GM10248 (cell line): ENCODE data around the gene CLPTM1L.
"Not testable (repeated sequence)": the region's sequence is repeated elsewhere in the genome, so short reads cannot be mapped to it uniquely, and the experiment has no call there.

Source experiments
- CTCF ChIA-PET: fragments of 300-600 bp; sonication (Branson Sonifier 250); formaldehyde crosslinking; extraction: SDS; loops from one replicate; lab custom pipeline; 2021; ENCODE audit warnings: antibody characterized with exemption; lab: Yijun Ruan, JAX
- POLR2A ChIA-PET: fragments of 350-650 bp; sonication (Branson Sonifier 250); formaldehyde crosslinking; extraction: SDS; loops from one replicate; lab custom pipeline; 2020; ENCODE audit warnings: antibody characterized with exemption; lab: Yijun Ruan, JAX
- DNase-seq: peaks from one replicate; pipeline ENCODE4 v3.0.0; 2012; ENCODE audit errors: extremely low spot score
- TF ChIP-seq, protein P1 (sequence below): IDR thresholded peaks from 2 replicates; pipeline ENCODE4 v1.5.1; 2012; ENCODE audit warnings: mild to moderate bottlenecking, low read depth; ENCODE audit errors: extremely low read depth, missing control alignments, control extremely low read depth

The CLPTM1L gene

GRCh38 chr5:1360861-1361260, 16.0 kb upstream of the CLPTM1L start:
- ChIA-PET CTCF (interaction anchor here (1.2 kb wide), 1 partner anchor 19 kb away, joined by 5 read pairs; no protein-coding TSS in a partner anchor), POLR2A (no interaction called here)
- DNase-seq = no peak
- TF ChIP-seq, protein P1, sequence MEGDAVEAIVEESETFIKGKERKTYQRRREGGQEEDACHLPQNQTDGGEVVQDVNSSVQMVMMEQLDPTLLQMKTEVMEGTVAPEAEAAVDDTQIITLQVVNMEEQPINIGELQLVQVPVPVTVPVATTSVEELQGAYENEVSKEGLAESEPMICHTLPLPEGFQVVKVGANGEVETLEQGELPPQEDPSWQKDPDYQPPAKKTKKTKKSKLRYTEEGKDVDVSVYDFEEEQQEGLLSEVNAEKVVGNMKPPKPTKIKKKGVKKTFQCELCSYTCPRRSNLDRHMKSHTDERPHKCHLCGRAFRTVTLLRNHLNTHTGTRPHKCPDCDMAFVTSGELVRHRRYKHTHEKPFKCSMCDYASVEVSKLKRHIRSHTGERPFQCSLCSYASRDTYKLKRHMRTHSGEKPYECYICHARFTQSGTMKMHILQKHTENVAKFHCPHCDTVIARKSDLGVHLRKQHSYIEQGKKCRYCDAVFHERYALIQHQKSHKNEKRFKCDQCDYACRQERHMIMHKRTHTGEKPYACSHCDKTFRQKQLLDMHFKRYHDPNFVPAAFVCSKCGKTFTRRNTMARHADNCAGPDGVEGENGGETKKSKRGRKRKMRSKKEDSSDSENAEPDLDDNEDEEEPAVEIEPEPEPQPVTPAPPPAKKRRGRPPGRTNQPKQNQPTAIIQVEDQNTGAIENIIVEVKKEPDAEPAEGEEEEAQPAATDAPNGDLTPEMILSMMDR = no peak

DNA sequence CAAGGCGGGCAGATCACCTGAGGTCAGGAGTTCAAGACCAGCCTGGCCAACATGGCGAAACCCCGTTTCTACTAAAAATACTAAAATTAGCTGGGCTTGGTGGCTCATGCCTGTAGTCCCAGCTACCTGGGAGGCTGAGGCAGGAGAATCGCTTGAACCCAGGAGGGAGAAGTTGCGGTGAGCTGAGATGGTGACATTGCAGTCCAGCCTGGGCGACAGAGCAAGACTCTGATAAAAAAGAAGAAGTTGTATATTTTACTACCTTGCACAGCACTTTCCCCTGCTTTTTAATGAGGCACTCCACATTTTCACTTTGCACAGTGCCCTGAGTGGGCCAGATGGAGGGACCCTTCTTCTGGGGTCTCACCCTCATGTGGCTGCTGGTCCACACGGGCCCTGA, 15.5 kb upstream of the CLPTM1L start:
- DNase-seq, POLR2A ChIA-PET: not testable (repeated sequence)
- CTCF ChIA-PET = interaction anchor here (1.2 kb wide), 1 partner anchor 20 kb away, joined by 5 read pairs; no protein-coding TSS in a partner anchor

DNA sequence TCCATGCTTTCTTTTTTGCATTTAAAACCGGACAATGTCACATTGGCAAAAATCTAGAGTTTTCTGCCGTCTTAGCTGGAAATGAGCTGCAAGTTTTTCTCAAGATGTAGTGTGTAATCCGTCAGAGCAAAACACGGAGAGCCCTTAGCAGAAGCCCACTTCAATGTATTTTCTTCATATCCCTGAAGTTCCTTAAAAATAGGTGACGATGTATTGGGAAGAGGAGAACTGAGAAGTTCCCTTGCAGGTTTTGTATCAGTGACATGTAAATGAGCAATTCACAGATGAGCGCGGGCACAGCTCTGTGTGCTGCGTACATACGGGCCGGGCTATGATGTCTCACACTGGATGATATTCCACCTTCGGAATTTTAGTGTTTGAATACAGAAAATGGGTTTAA, 14.8 kb upstream of the CLPTM1L start:
- ChIA-PET POLR2A (no interaction called here), CTCF (interaction anchor here (1.0 to 1.2 kb wide), 3 partner anchors 9 to 20 kb away, joined by 4 to 5 read pairs (median 5); no protein-coding TSS in a partner anchor)
- DNase-seq = no peak
- TF ChIP-seq, protein P1 = no peak

DNA sequence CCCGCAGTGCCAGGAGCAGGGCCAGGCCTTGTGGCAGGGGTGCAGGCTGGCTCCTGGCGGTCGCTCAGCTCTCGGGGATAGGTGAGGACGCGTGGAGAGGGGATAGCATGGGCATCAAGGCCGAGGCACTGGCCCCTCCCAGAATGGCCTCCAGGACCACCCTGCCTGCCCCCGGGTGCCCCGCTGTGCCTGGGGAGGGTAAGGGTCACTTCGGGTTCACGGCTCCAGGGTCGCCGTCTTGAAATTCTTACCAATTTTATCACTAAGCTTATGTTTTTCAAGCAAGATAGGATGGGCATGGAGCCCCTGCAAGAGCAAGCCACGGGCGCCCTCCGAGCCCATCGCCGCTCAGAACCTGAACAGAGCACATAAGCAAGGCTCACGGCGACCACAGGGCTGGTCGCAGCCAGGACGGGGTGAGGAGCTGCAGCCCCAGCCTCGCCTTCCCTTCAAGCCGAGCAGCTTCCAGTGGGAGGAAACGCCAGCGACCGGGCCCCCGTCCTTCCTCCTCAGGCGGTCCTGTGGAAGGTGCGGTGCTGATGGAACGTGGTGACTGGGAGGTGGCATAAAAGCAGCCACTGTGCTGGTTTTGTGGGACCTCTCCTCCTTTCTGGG, 14.2 kb upstream of the CLPTM1L start:
- POLR2A ChIA-PET = no interaction called here
- CTCF ChIA-PET = interaction anchor here (1.0 to 1.2 kb wide), 2 partner anchors 8 to 12 kb away, joined by 4 to 5 read pairs; no protein-coding TSS in a partner anchor
- TF ChIP-seq, protein P1 = no peak
- no peak for DNase-seq

- CTCF ChIA-PET = interaction anchor here (1.2 kb wide), 1 partner anchor 12 kb away, joined by 5 read pairs; no protein-coding TSS in a partner anchor
- no peak for DNase-seq
- POLR2A ChIA-PET = no interaction called here
- TF ChIP-seq, protein P1 = no peak
These were observed 13.8 kb upstream of the CLPTM1L start for GRCh38 chr5:1358726-1359025.

GRCh38 chr5:1357946-1358725, 13.2 kb upstream of the CLPTM1L start:
- ChIA-PET POLR2A (no interaction called here), CTCF (no interaction called here)
- no peak for DNase-seq
- TF ChIP-seq, protein P1 = no peak
